Calu3 (cell line): ENCODE data around the gene SPATA13. TPM values are rescaled to one million over a fixed set of nuclear protein-coding genes. Genes with fewer than 3 reads are reported as not detected.

ENCODE experiments used
- BruUV-seq: library from RNA; stranded (reverse); fragments of 400-500 nt; replicated peaks from 2 replicates; lab custom pipeline; 2021; lab: Mats Ljungman, UMichigan
- CTCF ChIA-PET: fragments of 300-600 bp; sonication (Branson Sonifier 250); formaldehyde crosslinking; loops from one replicate; lab custom pipeline; 2022; ENCODE audit warnings: antibody characterized with exemption; lab: Charles Lee
- DNase-seq: peaks from one replicate; pipeline ENCODE4 v3.0.0; 2022
- H3K27ac Mint-ChIP-seq: one replicate; pipeline ENCODE4 v1.8.0; 2022; ENCODE audit warnings: mixed read lengths; ENCODE audit not compliant: unreplicated experiment
- H3K27me3 Mint-ChIP-seq: one replicate; pipeline ENCODE4 v1.8.0; 2022; ENCODE audit warnings: mixed read lengths; ENCODE audit not compliant: unreplicated experiment
- H3K36me3 Mint-ChIP-seq: one replicate; pipeline ENCODE4 v1.8.0; 2022; ENCODE audit warnings: mild to moderate bottlenecking, moderate library complexity, mixed read lengths; ENCODE audit not compliant: insufficient read depth, unreplicated experiment
- H3K4me1 Mint-ChIP-seq: one replicate; pipeline ENCODE4 v1.8.0; 2022; ENCODE audit warnings: mild to moderate bottlenecking, low read depth, mixed read lengths; ENCODE audit not compliant: unreplicated experiment
- H3K4me3 Mint-ChIP-seq: one replicate; pipeline ENCODE4 v1.8.0; 2022; ENCODE audit warnings: mild to moderate bottlenecking, low read depth, moderate library complexity, mixed read lengths; ENCODE audit not compliant: unreplicated experiment
- H3K9me3 Mint-ChIP-seq: one replicate; pipeline ENCODE4 v1.8.0; 2022; ENCODE audit warnings: low read depth, mixed read lengths; ENCODE audit not compliant: unreplicated experiment
- intact Hi-C: fragments of 100-400 bp; cut with micrococcal nuclease; formaldehyde crosslinking; loops from one replicate; pipeline ENCODE4 v1.10.0; 2022; ENCODE audit not compliant: unreplicated experiment
- total RNA-seq: library from RNA; stranded (reverse); gene quantifications from 2 replicates; pipeline ENCODE4 v1.2.3, GENCODE V29; 2022
- TF ChIP-seq, protein P1 (sequence below): fragments of 200-600 bp; IDR thresholded peaks from one replicate; pipeline ENCODE4 v1.8.0; 2022; ENCODE audit warnings: antibody characterized with exemption; ENCODE audit not compliant: unreplicated experiment

SPATA13 gene
- total RNA-seq, 1 experiment from 2014 or later, result 33.8 TPM

- H3K4me3 Mint-ChIP-seq, result no peak overlapping the region
- intact Hi-C loops, result no loop called here
- no peak for DNase-seq
- no peak overlapping the region for H3K27ac Mint-ChIP-seq
- CTCF ChIA-PET, result no interaction called here
- peaks cover 49% of the 10 kb centered on the region for H3K4me1 Mint-ChIP-seq
- peaks cover 5% of the 10 kb centered on the region for H3K36me3 Mint-ChIP-seq
- TF ChIP-seq, protein P1, sequence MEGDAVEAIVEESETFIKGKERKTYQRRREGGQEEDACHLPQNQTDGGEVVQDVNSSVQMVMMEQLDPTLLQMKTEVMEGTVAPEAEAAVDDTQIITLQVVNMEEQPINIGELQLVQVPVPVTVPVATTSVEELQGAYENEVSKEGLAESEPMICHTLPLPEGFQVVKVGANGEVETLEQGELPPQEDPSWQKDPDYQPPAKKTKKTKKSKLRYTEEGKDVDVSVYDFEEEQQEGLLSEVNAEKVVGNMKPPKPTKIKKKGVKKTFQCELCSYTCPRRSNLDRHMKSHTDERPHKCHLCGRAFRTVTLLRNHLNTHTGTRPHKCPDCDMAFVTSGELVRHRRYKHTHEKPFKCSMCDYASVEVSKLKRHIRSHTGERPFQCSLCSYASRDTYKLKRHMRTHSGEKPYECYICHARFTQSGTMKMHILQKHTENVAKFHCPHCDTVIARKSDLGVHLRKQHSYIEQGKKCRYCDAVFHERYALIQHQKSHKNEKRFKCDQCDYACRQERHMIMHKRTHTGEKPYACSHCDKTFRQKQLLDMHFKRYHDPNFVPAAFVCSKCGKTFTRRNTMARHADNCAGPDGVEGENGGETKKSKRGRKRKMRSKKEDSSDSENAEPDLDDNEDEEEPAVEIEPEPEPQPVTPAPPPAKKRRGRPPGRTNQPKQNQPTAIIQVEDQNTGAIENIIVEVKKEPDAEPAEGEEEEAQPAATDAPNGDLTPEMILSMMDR, result no peak
- H3K27me3 Mint-ChIP-seq, result no peaks in the 10 kb centered on the region
- H3K9me3 Mint-ChIP-seq, result no peaks in the 10 kb centered on the region
- BruUV-seq, result no TSS peak
Measured at GRCh38 chr13:24212674-24213073, 52.2 kb downstream of the SPATA13 start.

- H3K4me1 Mint-ChIP-seq, result peaks cover 50% of the 10 kb centered on the region
Measured at GRCh38 chr13:24213932-24214331, 53.4 kb downstream of the SPATA13 start.

GRCh38 chr13:24214528-24214927 lies 54.0 kb downstream of the SPATA13 start:
- H3K27me3 Mint-ChIP-seq, result no peaks in the 10 kb centered on the region
- no peaks in the 10 kb centered on the region for H3K9me3 Mint-ChIP-seq
- CTCF ChIA-PET, result no interaction called here
- no TSS peak for BruUV-seq
- peaks cover 5% of the 10 kb centered on the region for H3K36me3 Mint-ChIP-seq
- no peak overlapping the region for H3K27ac Mint-ChIP-seq
- TF ChIP-seq, protein P1, result no peak
- DNase-seq, result no peak
- H3K4me1 Mint-ChIP-seq, result peaks cover 50% of the 10 kb centered on the region
- intact Hi-C loops, result no loop called here
- H3K4me3 Mint-ChIP-seq, result no peak overlapping the region

More at GRCh38 chr13:24213932-24214331, 53.4 kb downstream of the SPATA13 start:
- CTCF ChIA-PET, result no interaction called here
- TF ChIP-seq, protein P1, result no peak
- Mint-ChIP-seq H3K27me3 (no peaks in the 10 kb centered on the region), H3K4me3 (no peak overlapping the region), H3K27ac (no peak overlapping the region), H3K9me3 (no peaks in the 10 kb centered on the region), H3K36me3 (peaks cover 5% of the 10 kb centered on the region)
- DNase-seq, result no peak
- intact Hi-C loops, result no loop called here
- BruUV-seq, result no TSS peak

DNA sequence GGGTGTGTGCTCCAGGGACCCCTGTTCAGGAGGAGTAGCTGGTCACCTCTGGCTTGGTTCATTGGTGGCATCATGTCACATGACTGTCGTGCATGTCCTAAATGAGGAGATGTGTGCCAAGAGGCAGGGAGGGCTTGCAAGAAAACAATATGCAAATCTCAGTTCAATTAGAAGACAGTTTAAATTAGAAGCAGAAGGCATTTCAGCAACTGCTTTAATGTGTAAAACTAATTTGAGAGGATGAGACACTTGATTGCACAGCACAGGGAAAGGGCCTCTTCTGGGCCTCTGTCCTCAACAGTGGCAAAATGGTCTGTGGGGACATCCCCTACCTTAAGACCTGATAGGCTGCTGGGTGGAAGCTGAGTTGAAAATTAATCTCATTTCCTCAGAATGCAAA lies 54.6 kb downstream of the SPATA13 start:
- H3K4me1 Mint-ChIP-seq, result peaks cover 56% of the 10 kb centered on the region
- intact Hi-C loops, result loop anchor here (5.0 kb wide), 2 partner anchors 53 to 68 kb away; partner anchors contain the start of gene SPATA13
- no peak for DNase-seq
- H3K9me3 Mint-ChIP-seq, result no peaks in the 10 kb centered on the region
- no peak overlapping the region for H3K27ac Mint-ChIP-seq
- peaks cover 5% of the 10 kb centered on the region for H3K36me3 Mint-ChIP-seq
- TF ChIP-seq, protein P1, result no peak
- no TSS peak for BruUV-seq
- CTCF ChIA-PET, result interaction anchor here (0.6 kb wide), 1 partner anchor 55 kb away, joined by 3 read pairs; the partner anchor contains the start of gene SPATA13
- no peaks in the 10 kb centered on the region for H3K27me3 Mint-ChIP-seq
- no peak overlapping the region for H3K4me3 Mint-ChIP-seq
